RCC 7860 (cell line): Measurements from ENCODE around the gene CXXC5.

Experiments
- DNase-seq: peaks from one replicate; pipeline ENCODE4 v3.0.0-alpha.2; 2015; ENCODE audit warnings: low spot score
- FAIRE-seq: peaks from 2 replicates; lab custom pipeline; 2012; peaks lifted over from hg19 to GRCh38; lab: Jason Lieb, UNC

Gene CXXC5

DNA sequence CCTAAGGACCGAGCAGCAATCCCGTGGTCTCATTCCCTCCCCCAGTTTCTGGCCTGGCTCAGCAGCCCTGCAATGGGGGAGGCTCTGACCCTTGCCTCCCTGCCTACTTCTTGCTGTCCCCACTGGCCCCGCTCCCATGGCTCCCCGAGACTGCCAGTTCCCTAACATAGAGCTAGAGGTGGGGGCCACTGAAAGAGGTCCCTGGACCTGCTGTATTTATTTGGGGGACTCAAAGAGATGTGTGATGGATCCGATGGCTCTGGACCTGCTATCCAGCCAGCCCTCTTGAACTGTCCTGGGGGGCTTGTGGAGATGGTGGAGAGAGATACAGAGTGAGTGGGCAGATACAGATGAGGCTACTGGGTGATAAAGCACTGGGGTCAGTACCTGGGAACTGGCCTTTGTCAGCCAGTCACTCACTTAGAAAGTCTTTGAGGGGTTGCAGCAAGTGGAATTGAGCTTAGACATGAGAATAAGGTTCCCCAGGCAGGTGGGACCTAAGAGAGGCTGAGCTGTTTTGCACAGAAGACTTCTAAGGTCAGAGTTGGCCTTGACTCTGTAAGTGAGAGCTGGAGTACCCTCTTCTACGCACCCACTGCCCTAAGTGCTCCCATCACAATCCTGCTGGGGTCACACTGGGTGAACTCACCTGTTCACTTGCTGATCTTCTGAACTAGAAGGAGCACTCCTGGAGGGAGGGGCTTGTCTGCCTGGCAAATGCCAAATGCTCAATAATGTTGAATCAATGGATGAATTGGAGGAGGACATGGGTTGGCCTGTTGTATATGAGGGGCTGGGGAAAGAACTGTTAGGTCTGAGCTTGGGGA lies 42.9 kb downstream of the CXXC5 start:
- DNase-seq (no peak), FAIRE-seq (no peak)

DNA sequence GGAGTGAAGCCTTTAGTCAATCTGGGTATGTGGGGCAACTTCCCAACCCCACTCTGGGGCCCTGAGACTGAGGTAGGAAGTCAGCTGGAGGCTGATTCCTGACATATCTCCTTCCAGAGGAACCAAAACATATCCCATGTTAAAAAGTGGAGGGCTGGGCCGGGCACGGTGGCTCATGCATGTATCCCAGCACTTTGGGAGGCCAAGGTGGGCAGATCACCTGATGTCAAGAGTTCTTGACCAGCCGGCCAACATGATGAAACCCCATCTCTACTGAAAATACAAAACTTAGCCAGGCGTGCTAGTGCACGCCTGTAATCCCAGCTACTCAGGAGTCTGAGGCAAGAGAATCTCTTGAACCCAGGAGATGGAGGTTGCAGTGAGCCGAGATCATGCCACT lies 44.0 kb downstream of the CXXC5 start:
- FAIRE-seq, result no peak
- DNase-seq, result no peak

DNA sequence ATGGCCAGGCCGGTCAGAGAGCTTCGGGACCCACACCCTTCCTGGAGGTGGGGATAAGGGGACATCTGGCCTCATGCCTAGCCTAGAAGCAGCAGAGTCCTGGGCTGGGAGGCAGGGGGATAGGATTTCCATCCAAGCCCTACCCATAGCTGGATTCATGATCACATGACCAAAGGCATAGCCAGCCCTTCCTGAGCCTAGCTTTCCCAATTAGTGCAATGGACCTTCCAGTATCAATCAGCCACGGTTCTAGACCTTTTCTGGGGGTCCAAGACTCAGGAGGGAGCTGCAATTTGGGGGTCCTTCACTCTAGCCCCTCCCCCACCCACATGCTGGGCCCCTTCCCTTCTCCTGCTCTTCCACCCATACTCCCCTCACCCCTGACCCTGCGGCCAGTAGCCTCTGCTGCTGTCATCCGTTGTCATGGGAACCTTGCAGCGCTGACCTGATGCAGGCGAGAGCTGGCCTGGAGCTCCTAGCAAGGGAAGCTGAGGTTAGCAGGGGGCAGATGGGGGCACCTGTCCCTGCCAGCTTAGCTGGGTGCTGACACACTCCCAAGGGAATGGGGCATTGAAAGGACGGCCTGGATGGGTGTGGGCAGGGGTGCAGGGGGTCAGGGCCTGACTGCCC lies 44.6 kb downstream of the CXXC5 start:
- DNase-seq (no peak), FAIRE-seq (no peak)

DNA sequence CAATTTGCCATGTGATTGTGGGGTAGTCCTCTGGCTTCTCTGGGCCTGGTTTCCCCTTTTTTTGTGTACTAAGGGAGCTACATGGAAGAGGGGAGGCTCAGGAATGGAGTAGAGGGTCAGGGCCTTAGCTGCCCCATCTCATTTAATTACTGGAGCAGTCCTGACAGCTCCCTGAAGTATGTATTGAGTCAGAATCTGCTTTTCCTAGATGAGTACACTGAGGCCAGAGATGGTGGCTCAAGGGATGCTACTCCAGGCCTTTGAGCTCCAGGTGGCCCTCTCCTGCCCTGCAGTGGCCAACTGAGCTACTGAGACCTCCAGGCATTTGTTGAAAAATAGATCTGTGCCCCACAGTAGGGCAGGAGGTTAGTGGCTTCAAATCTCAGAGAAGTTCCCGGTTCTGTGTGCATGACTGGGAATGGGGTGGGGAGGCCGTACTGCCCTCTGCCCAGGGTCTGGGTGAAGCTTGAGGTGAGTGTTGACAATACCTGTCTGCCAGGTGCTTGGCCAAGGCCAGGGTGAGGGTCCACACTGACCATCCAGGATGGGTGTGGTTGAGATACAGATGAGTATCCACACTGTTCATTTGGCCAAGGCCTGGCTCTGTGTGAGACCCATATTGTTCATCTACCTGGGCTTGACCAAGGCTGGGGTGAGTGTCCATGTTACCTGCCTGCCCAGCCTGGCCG lies 45.7 kb downstream of the CXXC5 start:
- FAIRE-seq (no peak), DNase-seq (peak; percentile 18)

DNA sequence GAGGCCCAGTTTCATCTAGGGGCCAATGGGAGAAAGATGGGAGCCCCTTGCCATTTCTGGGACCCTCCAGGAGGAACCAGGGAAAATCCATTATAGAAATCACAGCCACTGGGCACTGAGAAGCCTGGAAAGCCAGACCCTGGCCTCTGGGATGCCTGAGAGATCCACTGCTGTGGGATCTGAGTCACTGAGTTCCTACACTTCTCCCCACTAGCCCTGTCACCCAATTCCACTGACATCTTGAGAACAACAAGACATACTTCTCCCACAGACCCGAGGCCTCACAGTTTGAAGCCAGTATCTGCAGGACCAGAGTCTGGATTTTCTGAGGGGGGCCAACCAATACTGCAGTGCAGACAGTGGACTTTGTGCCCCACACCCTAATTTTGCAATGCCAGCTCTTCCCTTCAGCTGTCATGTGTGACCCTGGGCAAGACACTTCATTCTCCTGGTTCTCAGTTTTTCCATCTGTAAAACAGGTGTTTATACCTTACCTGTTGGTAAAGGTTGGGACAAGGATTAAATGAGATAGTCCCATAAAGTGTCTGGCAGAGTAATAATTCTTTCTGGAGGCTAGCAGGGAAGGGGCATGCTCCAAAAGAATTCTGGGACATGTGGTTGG lies 46.5 kb downstream of the CXXC5 start:
- no peak for DNase-seq
- FAIRE-seq, result no peak

- FAIRE-seq (no peak), DNase-seq (no peak)
These were observed 47.0 kb downstream of the CXXC5 start for GRCh38 chr5:139695178-139695573.

DNA sequence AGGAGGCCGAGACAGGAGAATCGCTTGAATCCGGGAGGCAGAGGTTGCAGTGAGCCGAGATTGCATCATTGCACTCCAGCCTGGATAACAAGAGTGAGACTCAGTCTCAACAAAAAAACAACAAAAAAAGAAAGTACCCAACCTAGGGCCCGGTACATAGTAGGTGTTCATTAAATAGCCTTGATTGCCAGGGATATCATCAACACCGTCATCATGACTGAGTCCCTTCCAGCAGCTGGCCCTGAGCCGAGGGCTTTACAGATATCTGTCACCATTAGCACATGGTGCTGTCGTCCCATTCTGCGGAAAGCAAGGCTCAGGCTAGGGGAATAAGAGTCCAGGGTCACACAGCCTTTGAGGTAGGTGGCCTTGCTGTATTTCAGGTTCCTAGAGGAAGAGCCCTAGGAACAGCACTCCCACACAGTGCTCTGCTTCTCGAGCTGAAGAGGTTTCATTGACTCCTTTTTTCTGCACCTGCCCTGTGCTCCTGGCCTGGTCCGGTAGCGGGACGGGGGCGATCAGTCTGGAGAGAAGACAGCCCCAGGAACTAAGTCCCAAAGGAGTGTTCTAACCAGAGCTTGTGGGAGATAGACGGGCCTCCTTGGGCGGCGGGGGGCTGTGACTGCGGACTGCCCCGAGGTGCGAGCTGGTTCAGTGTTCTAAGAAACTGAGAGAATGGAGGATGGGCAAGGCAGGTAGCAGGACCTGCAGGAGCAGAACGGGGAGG lies 48.2 kb downstream of the CXXC5 start:
- no peak for FAIRE-seq
- no peak for DNase-seq

GRCh38 chr5:139696894-139697658 lies 48.9 kb downstream of the CXXC5 start:
- DNase-seq, result peak; percentile 93
- peak; percentile 77 for FAIRE-seq

DNA sequence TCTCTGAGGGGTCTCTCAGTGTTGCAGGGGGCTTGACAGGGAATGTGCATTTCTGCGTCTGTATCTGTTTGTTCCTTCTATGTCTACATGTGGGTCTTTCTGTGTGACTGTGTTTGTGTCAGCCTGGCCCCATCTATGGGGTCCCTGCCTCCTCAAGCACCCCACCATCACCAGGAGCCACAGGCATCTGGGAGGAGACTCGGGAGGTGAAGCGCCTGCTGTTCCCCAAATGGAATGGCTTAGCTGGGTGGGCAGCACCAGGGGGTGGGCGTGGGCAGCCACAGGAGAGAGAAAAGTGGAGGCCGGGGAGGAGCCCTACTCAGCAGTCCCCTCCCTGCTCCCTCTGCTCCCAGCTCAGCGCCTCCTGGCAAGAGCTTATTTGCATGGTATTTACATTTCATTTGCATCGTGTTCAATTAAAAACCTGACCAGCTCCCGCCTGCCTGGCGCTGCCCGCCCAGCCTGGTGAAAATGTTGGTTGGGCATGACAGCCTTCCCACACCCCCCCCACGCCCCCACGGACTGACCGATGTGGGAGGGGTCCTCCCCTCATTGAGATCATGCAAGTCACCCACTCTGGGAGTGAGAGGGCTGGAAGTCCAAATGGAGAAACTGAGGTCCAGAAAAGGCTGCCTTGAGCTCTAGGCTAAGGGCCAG lies 50.5 kb downstream of the CXXC5 start:
- no peak for FAIRE-seq
- DNase-seq, result no peak

GRCh38 chr5:139699351-139699750 lies 51.2 kb downstream of the CXXC5 start:
- DNase-seq (no peak), FAIRE-seq (no peak)

DNA sequence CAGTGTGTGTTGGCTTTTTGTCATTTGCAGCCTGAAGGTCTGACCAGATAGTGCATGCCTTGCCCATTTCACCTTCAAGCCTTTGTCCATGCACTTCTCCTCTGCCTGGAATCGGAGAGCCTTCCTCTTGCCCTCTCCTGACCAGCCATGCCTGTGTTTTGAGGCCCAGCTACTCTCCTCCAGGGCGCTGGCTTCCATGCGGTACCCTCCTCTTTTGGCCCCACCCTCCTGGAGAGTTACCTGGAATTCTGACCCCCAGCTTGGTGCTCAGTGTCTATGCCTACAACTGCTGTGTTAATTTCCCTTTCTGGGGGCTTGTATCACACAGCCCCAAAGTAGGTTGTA lies 52.5 kb downstream of the CXXC5 start:
- FAIRE-seq (no peak), DNase-seq (no peak)

GRCh38 chr5:139701056-139701741 lies 53.0 kb downstream of the CXXC5 start:
- FAIRE-seq (no peak), DNase-seq (peak; percentile 32)

DNA sequence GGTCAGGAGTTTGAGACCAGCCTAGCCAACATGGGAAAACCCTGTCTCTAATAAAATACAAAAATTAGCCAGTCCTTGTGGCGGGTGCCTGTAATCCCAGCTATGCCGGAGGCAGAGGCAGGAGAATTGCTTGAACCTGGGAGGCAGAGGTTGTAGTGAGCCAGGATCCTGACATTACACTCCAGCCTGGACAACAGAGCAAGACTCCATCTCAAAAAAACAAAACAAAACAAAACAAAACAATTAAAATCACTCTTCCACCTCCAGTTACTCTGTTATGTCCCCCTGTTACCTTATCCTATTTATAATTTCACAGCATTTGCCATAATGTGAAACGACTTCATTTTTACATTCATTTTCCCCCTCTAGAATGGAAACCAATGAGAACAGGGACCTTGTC lies 54.4 kb downstream of the CXXC5 start:
- DNase-seq (no peak), FAIRE-seq (no peak)

GRCh38 chr5:139704748-139705147 lies 56.6 kb downstream of the CXXC5 start:
- DNase-seq, result no peak
- FAIRE-seq, result no peak

- FAIRE-seq (no peak), DNase-seq (no peak)
These were observed 57.0 kb downstream of the CXXC5 start for GRCh38 chr5:139705191-139705590.

DNA sequence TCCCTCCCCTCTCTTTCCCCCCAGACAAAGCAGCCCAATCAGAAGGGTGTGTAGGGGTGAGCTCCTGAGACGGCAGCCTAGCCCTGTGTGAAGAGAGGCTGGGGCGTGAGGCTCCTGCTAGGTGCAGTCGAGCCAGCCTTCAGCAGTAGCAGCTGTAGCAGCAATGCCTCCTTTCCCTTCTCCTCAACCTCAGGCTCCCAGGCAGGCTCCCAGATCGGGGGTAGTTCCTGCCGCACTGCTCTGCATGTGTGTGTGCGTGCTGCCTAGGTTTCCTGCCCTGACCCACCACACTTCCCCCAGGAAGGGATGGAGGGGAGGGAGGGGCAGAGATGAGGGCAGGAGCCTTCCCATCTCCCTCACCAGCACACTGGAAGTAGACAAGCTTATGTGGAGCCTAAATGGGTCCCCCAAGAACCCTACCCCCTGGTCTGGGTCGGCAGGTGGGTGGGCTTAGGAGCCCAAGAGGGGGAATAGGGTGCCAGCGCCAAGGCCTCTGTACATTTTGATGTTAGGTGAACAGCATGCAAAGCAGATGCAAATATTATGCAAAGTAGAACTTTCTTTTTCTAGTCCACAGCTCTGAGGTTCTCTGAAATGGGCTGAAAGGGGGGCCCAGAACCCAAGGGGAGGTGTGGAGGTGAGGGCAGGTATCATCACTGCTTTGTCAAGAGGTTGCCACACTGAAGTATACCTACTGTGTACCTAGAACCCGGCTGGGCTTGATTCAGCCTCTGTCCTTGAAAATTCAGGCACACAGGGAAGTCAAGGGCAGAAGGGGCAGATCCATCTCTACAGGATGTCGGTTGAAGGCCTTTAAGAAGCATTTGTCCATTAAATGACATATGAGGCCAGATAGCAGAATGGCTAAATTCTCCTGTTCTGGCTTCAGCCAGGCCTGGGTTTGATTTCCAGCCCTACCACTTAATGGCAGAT lies 57.8 kb downstream of the CXXC5 start:
- no peak for FAIRE-seq

DNA sequence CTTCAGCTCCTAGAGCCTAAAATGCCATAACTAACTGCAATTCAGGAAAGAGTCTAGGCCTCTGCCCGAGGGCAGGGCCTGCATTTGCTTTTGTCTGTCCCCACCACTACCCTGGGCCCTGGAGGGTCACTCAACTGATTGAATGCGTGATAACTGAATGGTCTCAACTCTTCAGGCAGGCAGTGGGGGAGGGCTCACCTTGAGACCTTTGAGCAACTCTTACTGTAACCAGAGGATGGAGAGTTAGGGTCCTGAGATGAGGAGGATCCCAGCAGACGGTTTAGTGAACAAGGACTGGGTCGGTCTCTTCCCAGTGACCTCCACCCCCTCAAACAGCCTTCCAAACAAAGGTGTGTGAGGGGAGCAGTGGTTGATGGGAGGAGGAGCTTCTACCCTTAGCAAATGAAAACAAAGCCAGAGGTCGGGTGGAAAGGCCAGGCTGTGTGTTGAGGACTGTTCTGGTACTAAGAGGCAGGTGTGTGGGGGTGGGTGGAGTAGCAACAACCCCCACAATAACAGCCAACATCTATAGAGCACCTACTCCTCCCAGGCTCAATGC lies 59.4 kb downstream of the CXXC5 start:
- DNase-seq, result no peak
- FAIRE-seq, result no peak

More for the DNA sequence above, 57.8 kb downstream of the CXXC5 start:
- no peak for DNase-seq

GRCh38 chr5:139708434-139708861 lies 60.3 kb downstream of the CXXC5 start:
- FAIRE-seq, result no peak

More at GRCh38 chr5:139708434-139708861, 60.3 kb downstream of the CXXC5 start:
- DNase-seq, result no peak
